ENCODE data around the gene RHOV.
"Not testable (repeated sequence)": the region's sequence is repeated elsewhere in the genome, so short reads cannot be mapped to it uniquely, and the experiment has no call there.

The RHOV gene

GRCh38 chr15:40872791-40873693, 992 bp downstream of the RHOV start:
- DNase-seq (ENCODE audit: low spot score): no peak

GRCh38 chr15:40871749-40872617, 2.1 kb downstream of the RHOV start:
- no peak for DNase-seq (ENCODE audit: low spot score)

GRCh38 chr15:40870716-40871115, 3.3 kb downstream of the RHOV start:
- DNase-seq (ENCODE audit: low spot score): no peak

DNA sequence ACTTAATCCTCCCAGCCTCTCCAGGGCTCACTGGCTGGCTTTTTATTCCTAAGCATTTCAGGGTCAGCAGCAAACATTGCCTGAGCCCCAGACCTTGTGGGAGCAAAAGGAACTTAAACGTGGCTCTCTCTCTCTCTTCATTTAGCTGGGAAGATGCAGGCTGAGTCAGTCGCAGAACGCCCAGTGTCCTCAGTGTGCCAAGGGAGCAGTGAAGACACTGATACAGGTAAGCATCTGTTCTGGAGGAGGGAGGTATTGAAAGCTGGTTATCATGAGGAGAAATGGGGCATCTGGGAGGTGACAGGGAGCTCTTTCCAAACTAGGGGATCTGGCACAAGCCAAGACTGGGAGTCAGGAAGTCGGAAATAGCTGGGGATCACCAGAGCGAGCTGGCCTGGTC, 4.3 kb downstream of the RHOV start:
- no peak for DNase-seq (ENCODE audit: low spot score)

DNA sequence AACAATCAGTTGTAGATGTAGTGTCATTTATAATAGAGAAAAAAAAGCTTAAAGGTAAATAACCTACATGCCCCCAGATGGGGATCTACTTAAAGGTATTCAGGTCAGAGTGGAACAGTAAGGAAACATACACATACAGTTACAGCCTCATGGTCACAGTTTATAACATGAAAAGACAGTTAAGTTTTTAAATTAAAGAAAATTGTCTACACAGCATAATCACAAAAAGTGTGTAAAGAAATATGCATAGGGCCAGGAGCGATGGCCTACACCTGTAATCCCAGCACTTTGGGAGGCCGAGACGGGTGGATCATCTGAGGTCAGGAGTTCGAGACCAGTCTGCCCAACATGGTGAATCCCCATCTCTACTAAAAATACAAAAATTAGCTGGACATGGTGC, 6.8 kb downstream of the RHOV start:
- no peak for DNase-seq (ENCODE audit: low spot score)

- no peak for DNase-seq (ENCODE audit: low spot score)
These were observed 10.3 kb downstream of the RHOV start for GRCh38 chr15:40863660-40864270.

DNA sequence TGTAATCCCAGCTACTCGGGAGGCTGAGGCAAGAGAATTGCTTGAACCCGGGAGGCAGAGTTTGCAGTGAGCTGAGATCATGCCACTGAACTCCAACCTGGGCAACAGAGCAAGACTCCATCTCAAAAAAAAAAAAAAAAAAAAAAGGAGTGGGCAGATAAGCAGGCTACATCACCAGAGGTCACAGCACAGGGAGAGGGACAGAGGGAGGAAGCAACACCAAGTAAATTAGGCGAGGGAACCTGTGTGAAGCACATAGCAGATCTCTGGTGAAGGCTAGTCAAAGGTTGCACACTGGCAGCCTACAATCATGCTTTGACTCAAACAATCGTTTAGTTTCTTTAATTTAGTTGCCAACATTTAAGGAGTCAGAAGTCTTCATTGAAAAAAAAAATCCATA, 12.9 kb downstream of the RHOV start:
- not testable (repeated sequence) for DNase-seq (ENCODE audit: low spot score)

GRCh38 chr15:40859206-40859851, 14.7 kb downstream of the RHOV start:
- peak; percentile 72 for DNase-seq (ENCODE audit: low spot score)

DNA sequence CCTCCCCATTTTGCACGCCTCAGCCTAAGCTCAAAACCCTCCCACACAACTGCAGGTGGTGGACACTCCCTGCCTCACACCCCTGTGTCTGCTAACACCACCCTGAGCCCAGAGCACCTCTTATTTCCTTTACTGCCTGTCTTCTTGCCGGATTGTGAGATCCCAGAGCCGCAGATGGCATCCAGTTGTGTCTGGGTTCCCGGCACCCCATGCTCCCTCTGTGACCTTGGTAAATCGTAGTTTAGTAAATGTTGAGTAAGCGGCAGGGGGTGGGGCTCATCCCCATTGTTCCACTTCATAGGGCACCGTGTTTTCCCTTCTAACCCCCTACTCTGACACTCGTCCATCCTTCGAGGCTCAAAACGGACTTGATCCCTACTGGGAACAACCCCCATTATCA, 15.3 kb downstream of the RHOV start:
- DNase-seq (ENCODE audit: low spot score): no peak

DNA sequence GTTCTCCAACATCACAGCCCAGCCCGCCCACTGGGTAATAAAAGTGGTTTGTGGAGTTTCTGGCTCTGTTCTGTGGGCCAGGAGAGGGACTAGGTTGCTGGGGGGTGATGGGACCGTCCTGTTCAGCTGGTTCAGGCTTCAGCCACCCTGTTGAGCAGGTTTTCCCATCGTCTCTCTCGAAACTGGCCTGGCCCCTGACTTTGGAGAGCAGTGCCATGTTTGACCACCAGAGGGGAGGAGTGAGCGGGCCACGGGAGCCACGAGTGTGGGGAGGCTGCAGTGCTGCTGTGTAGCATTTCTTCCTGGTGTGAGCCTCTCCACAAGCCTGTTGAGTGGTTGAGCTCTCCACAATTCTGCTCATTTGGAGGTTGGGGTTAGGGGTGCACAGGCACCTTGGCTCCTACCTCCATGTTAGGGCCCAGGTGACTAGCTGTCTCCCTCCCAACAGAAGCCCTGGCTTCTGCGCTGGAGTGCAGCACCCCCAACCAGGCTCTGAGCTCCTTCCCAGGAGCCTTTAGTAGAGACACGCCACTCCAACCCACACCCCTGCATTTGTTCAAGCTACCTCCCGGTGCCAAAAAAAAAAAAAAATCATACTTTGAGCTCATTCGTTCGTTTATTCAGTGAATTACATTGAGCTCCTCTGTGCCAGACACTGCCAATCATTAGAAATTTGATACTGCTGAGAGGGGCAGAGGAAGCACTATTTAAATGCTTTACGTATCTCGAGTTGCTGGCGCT, 16.3 kb downstream of the RHOV start:
- peak; percentile 73 for DNase-seq (ENCODE audit: low spot score)

- no peak for DNase-seq (ENCODE audit: low spot score)
These were observed 17.3 kb downstream of the RHOV start for GRCh38 chr15:40856746-40857145.

DNA sequence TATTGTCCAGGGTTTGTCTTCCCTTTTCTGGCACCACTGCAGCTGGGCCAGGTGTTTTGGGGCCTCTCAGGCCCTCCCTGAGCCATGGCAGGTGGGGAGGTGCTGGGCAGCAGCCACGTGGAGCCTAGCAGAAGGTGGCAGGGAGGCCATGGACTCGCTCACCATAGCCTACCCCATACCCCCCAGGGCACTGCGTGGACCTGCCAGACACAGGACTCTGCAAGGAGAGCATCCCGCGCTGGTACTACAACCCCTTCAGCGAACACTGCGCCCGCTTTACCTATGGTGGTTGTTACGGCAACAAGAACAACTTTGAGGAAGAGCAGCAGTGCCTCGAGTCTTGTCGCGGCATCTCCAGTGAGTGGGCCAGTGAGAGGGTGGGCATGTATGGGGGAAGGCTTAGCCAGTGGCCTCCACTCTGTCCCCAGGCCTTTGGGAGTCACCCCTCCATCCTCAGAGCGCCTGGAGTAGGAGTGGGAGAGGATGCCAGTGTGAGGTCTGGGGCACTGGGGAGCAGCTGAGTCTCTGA, 18.3 kb downstream of the RHOV start:
- no peak for DNase-seq (ENCODE audit: low spot score)

DNA sequence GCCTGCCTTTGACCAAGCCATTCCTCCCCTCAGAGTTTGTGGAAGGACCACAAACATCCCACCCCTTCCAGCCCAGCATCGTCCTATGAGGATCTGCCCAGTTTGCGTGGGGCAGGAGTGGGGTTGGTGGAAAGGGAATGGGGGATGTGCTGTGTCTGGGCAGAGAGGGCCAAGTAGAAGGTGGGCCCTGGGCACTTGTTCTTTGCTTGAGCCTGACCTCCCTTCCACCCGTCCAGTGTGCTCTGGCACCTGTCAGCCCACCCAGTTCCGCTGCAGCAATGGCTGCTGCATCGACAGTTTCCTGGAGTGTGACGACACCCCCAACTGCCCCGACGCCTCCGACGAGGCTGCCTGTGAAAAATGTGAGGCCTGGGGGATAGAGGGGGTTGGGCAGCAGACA, 19.9 kb downstream of the RHOV start:
- no peak for DNase-seq (ENCODE audit: low spot score)

DNA sequence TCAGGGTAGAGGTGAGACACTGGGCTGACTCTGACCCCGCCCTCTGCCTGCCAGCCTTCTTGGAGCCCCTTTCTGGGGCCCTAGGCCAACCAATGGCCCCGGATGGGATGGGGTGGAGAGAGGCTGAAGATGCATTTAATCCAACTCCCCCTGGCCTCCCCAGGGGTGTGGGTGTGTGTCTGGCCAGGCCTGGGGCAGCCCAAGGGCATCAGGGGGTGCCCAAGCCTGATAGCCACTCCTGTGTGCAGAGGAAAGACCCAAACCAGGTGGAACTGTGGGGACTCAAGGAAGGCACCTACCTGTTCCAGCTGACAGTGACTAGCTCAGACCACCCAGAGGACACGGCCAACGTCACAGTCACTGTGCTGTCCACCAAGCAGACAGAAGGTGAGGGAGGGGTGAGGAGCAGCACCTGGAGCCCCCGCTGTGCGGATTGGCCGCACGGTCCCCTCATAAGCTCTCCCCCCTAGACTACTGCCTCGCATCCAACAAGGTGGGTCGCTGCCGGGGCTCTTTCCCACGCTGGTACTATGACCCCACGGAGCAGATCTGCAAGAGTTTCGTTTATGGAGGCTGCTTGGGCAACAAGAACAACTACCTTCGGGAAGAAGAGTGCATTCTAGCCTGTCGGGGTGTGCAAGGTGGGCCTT, 20.7 kb downstream of the RHOV start:
- no peak for DNase-seq (ENCODE audit: low spot score)

DNA sequence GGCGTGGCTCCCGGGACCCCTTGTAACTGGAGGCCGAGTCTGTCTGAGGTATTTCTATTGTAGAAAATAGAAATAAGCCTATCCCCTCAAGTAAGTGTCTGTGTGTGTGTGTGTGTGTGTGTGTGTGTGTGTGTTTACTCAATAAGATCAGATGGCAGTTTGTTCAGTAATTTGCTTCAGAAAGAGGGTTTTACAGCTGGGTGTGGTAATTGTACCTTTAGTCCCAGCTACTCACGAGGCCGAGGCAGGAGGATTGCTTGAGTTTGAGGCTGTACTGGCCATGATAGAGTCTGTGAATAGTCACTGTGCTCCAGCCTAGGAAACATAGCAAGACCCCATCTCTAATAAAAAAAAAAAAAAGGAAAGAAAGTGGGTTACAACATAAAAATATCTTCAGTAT, 21.5 kb downstream of the RHOV start:
- no peak for DNase-seq (ENCODE audit: low spot score)

- DNase-seq (ENCODE audit: low spot score): no peak
These were observed 23.4 kb downstream of the RHOV start for GRCh38 chr15:40850576-40851112.

DNA sequence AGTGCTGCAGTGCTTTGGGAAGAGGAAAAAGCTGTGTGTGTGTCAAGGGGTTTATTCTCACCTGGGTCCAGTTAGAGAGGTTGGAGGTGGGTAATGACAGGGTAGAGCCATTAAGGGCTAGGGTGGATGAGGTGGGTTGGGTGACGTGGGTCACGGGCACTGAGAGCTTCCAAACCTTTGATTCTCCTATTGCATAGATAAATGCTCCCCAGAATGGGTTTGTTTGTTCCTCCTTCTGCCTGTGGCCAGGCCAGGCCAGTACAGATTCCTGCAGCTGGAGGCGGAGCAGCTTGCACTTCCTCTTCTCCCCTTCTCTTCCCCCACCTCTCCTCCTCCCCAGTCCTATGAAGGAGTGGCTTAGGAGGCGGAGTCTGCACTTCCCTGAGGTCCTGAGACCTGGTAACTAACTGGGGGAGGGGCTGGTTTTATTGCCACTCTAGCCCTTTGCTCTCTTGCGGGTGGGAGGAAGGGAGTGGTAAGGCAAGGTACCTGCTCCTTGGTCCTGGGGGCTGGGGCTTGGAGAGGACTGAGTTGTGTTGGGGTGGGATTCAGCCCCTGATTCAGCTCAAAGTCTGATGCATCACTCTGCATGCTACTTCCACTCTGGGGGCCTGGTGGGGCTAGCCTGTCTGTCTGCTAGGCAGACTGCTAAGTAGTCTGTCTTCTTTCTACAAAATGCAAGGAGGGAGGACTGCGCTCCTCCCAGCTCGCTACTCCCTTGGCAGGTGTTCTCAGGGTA, 26.6 kb downstream of the RHOV start:
- no peak for DNase-seq (ENCODE audit: low spot score)

DNA sequence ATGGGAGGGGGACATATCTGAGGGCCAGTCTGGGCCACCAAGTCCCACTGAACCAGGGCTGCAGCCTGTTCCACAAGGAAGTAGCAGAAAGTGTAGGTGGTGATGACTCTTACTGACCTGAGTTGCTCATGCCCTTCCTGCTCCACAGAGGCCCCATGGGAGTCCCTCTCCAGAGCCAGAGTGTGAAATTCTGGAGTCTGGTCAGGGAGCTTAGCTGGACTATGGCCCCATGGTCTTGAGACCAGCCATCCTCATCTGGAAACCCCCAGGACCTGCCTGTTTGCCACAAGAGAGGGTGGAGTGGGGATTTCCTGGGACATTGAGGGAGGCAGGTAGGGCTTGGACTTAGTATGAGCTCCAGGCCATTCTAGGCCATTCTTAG, 27.2 kb downstream of the RHOV start:
- no peak for DNase-seq (ENCODE audit: low spot score)

- DNase-seq (ENCODE audit: low spot score): no peak
These were observed 28.3 kb downstream of the RHOV start for GRCh38 chr15:40845511-40846284.
